Measurements from ENCODE around the gene CLDN25.

GRCh38 chr11:113814181-113814580 is 34.6 kb downstream of the CLDN25 start:
- TF ChIP-seq, protein P1, sequence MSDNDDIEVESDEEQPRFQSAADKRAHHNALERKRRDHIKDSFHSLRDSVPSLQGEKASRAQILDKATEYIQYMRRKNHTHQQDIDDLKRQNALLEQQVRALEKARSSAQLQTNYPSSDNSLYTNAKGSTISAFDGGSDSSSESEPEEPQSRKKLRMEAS (IDR thresholded peaks at IDR 0.05; ENCODE audit: low read depth), result no peak
- TF ChIP-seq CTCF (IDR thresholded peaks at IDR 0.05) (no peak), REST (IDR thresholded peaks at IDR 0.05; ENCODE audit: low read depth, low read length) (no peak), TAF1 (IDR thresholded peaks at IDR 0.05; ENCODE audit: borderline replicate concordance, low read depth, low read length) (no peak), PBX3 (IDR thresholded peaks at IDR 0.05) (no peak), YY1 (IDR thresholded peaks at IDR 0.05; ENCODE audit: low read depth) (no peak), NFIC (IDR thresholded peaks at IDR 0.05; ENCODE audit: borderline replicate concordance) (no peak)

Data from SK-N-SH (cell line).